Psoas muscle (tissue), 8 donors: Measurements from ENCODE around the gene NRP1. TPM values are rescaled to one million over a fixed set of nuclear protein-coding genes. Genes with fewer than 3 reads are reported as not detected.

Experiments used
- ATAC-seq, 4 donors: fragments of 200-7000 bp; cut with Tn5 transposase; one replicate each; pipeline ENCODE4 v1.9.1; 2020; ENCODE audit warnings: moderate library complexity in 3 of 4, mild to moderate bottlenecking in 2 of 4
- DNase-seq, 2 donors: peaks; one replicate each; pipeline ENCODE4 v3.0.0-alpha.2; 2020
- H3K27ac ChIP-seq: fragments of 200-600 bp; one replicate; pipeline ENCODE4 v1.8.0; 2022
- H3K27me3 ChIP-seq, 3 donors: fragments of 200-600 bp in 1 of 3; one replicate each; pipeline versions ENCODE4 v1.6.1 to v1.8.0; 2013 to 2022; ENCODE audit warnings: low read length in 2 of 3, mild to moderate bottlenecking in 2 of 3, moderate library complexity in 1 of 3; ENCODE audit not compliant: insufficient read depth in 3 of 3
- H3K36me3 ChIP-seq, 2 donors: fragments of 200-600 bp in 1 of 2; one replicate each; pipeline versions ENCODE4 v1.6.1 to v1.8.0; 2013 to 2022; ENCODE audit warnings: low read depth in 1 of 2, mild to moderate bottlenecking in 1 of 2, moderate library complexity in 1 of 2; ENCODE audit not compliant: insufficient read depth in 1 of 2
- H3K4me1 ChIP-seq: fragments of 200-600 bp; one replicate; pipeline ENCODE4 v1.8.0; 2022
- H3K4me3 ChIP-seq: fragments of 200-600 bp; one replicate; pipeline ENCODE4 v1.8.0; 2022; ENCODE audit warnings: mild to moderate bottlenecking
- H3K9me3 ChIP-seq: fragments of 200-600 bp; one replicate; pipeline ENCODE4 v1.8.0; 2022
- CTCF ChIP-seq: fragments of 200-600 bp; IDR thresholded peaks from one replicate; pipeline ENCODE4 v1.8.0; 2022; ENCODE audit warnings: antibody characterized with exemption
- WGBS, 3 donors: extraction: QIAGEN DNeasy Blood & Tissue Kit; methylation state at CpG; one replicate each; pipeline versions ENCODE4 v1.1.6 to v1.1.7; 2013; 5-methylcytosine and 5-hydroxymethylcytosine counted together
- intact Hi-C, 2 donors: fragments of 100-400 bp; cut with DNase I; formaldehyde crosslinking; loops; one replicate each; pipeline versions ENCODE4 v1.11.0 to v1.14.2; 2022
- polyA plus RNA-seq, 3 donors: library from polyadenylated mRNA; stranded (reverse); fragments of 200-250 nt; gene quantifications; one replicate each; pipeline ENCODE4 v1.2.3, GENCODE V29; 2013
- total RNA-seq, 4 donors: library from RNA; stranded (reverse); fragmentation: NEBNext Ultra II Directional in 2 of 4; extraction: Animal tissue kit (Norgen Biotek cat#: 25700) in 2 of 4; gene quantifications; one replicate each; pipeline versions ENCODE4 v1.2.1 to v1.2.4, GENCODE V29; 2021 to 2023
- donor health status: healthy with polysubstance abuse.
- donor health status: DM: no; HTN: no; CAD: no; lungs with moderate emphysema.
- donor health status: Bipolar disorder and iron deficiency.
- donor health status: healthy.
- donor health status: DM: yes; HTN: yes; CAD: no.
- donor health status: DM: no; HTN: no; CAD: no.
- donor health status: DM: no; HTN: no; CAD: no.
- donor health status: DM: yes; HTN: yes; CAD: no.

The NRP1 gene
- total and polyA plus RNA-seq, 7 donors: 10.9 to 54.8 (median 31.2) TPM

- H3K4me1 ChIP-seq: no peaks in the 10 kb centered on the region
- WGBS, 3 donors: 72 to 79% (median 76%) methylated on average over 1 of the region's 1 CpG
- no peak for TF ChIP-seq CTCF
- H3K27ac ChIP-seq: no peak overlapping the region
- ATAC-seq (no peak), DNase-seq (no peak)
- H3K4me3 ChIP-seq: no peak overlapping the region
- H3K27me3 ChIP-seq: no peaks in the 10 kb centered on the region
- H3K36me3 ChIP-seq: peaks cover 19 to 92% of the 10 kb centered on the region in 2 donors
- intact Hi-C loops: no loop called here
- no peaks in the 10 kb centered on the region for H3K9me3 ChIP-seq
Observed at GRCh38 chr10:33183655-33184054, 150.8 kb downstream of the NRP1 start.

- H3K4me1 ChIP-seq: no peaks in the 10 kb centered on the region
- intact Hi-C loops: no loop called here
- no peak overlapping the region for H3K27ac ChIP-seq
Observed at GRCh38 chr10:33180921-33181320, 153.5 kb downstream of the NRP1 start.

GRCh38 chr10:33180390-33180789 lies 154.1 kb downstream of the NRP1 start:
- Histone ChIP-seq H3K4me1 (no peaks in the 10 kb centered on the region), H3K36me3 (peaks cover 14 to 63% of the 10 kb centered on the region in 2 donors), H3K4me3 (no peak overlapping the region), H3K9me3 (no peaks in the 10 kb centered on the region), H3K27me3 (no peaks in the 10 kb centered on the region), H3K27ac (no peak overlapping the region)
- ATAC-seq (no peak), DNase-seq (no peak)
- intact Hi-C loops: no loop called here
- 83 to 91% (median 84%) methylated on average over 5 of the region's 5 CpGs for WGBS, 3 donors
- TF ChIP-seq CTCF: no peak

More at GRCh38 chr10:33180921-33181320, 153.5 kb downstream of the NRP1 start:
- H3K4me3 ChIP-seq: no peak overlapping the region
- no peak for TF ChIP-seq CTCF
- H3K27me3 ChIP-seq: no peaks in the 10 kb centered on the region
- 72 to 76% (median 74%) methylated on average over 3 of the region's 3 CpGs for WGBS, 3 donors
- ATAC-seq: no peak
- no peaks in the 10 kb centered on the region for H3K9me3 ChIP-seq
- DNase-seq: no peak
- peaks cover 18 to 68% of the 10 kb centered on the region in 2 donors for H3K36me3 ChIP-seq

- no peak for DNase-seq
- H3K27ac ChIP-seq: no peak overlapping the region
- ATAC-seq: no peak
- H3K36me3 ChIP-seq: peaks cover 14 to 50% of the 10 kb centered on the region in 2 donors
- TF ChIP-seq CTCF: no peak
- intact Hi-C loops: no loop called here
- H3K4me3 ChIP-seq: no peak overlapping the region
- peaks cover 9% of the 10 kb centered on the region for H3K4me1 ChIP-seq
- WGBS, 3 donors: 57 to 64% (median 60%) methylated on average over 8 of the region's 8 CpGs
- H3K9me3 ChIP-seq: no peaks in the 10 kb centered on the region
- H3K27me3 ChIP-seq: no peaks in the 10 kb centered on the region
Observed at GRCh38 chr10:33179067-33179466, 155.4 kb downstream of the NRP1 start.

- no peaks in the 10 kb centered on the region for H3K27me3 ChIP-seq
- TF ChIP-seq CTCF: no peak
- intact Hi-C loops: no loop called here
- H3K4me3 ChIP-seq: no peak overlapping the region
- H3K27ac ChIP-seq: no peak overlapping the region
- H3K36me3 ChIP-seq: peaks cover 14 to 41% of the 10 kb centered on the region in 2 donors
- no peak for DNase-seq
- peaks cover 9% of the 10 kb centered on the region for H3K4me1 ChIP-seq
- WGBS, 3 donors: 53 to 86% (median 65%) methylated on average over 3 of the region's 3 CpGs
- no peaks in the 10 kb centered on the region for H3K9me3 ChIP-seq
- ATAC-seq: no peak
Observed at GRCh38 chr10:33178026-33178755, 156.3 kb downstream of the NRP1 start.
